Right lobe of liver (tissue), 4 donors: ENCODE measurements around the gene RTN4IP1.

ENCODE experiments used
- CTCF ChIP-seq, 4 donors: fragments of 200-600 bp in 3 of 4; fragments of 450-650 bp in 1 of 4; IDR thresholded peaks; one replicate each; pipeline versions ENCODE4 v1.5.1 to v1.8.0; 2016 to 2022; ENCODE audit warnings: antibody characterized with exemption in 4 of 4, mild to moderate bottlenecking in 2 of 4
- POLR2A ChIP-seq: fragments of 450-650 bp; IDR thresholded peaks from one replicate; pipeline ENCODE4 v1.6.1; 2017; ENCODE audit warnings: antibody characterized with exemption, mild to moderate bottlenecking
- donor health status: DM: no; HTN: no; CAD: no.
- donor health status: DM: no; HTN: no; CAD: no.
- donor health status: DM: no; HTN: yes; CAD: no.

- TF ChIP-seq CTCF (IDR thresholded peaks at IDR 0.05) (no peak), POLR2A (no peak)
Measured at GRCh38 chr6:106619223-106619622, 10.1 kb downstream of the RTN4IP1 start.
